Measurements from ENCODE around the gene KRT25.

- TF ChIP-seq, protein P1, sequence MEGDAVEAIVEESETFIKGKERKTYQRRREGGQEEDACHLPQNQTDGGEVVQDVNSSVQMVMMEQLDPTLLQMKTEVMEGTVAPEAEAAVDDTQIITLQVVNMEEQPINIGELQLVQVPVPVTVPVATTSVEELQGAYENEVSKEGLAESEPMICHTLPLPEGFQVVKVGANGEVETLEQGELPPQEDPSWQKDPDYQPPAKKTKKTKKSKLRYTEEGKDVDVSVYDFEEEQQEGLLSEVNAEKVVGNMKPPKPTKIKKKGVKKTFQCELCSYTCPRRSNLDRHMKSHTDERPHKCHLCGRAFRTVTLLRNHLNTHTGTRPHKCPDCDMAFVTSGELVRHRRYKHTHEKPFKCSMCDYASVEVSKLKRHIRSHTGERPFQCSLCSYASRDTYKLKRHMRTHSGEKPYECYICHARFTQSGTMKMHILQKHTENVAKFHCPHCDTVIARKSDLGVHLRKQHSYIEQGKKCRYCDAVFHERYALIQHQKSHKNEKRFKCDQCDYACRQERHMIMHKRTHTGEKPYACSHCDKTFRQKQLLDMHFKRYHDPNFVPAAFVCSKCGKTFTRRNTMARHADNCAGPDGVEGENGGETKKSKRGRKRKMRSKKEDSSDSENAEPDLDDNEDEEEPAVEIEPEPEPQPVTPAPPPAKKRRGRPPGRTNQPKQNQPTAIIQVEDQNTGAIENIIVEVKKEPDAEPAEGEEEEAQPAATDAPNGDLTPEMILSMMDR (IDR thresholded peaks at IDR 0.05) = no peak
- TF ChIP-seq POLR2A (IDR thresholded peaks at IDR 0.05) = no peak
Measured at GRCh38 chr17:40720899-40721298, 34.2 kb downstream of the KRT25 start.
